NCI-H1417 treated with DMSO at 0.1 percent for 48 hours (cell line): ENCODE measurements around the gene UGT1A6.
"Not testable (repeated sequence)": the region's sequence is repeated elsewhere in the genome, so short reads cannot be mapped to it uniquely, and the experiment has no call there.

ENCODE experiments used
- DNase-seq: peaks from one replicate; lab custom pipeline; 2025; lab: John Stamatoyannopoulos, UW

The UGT1A6 gene

GRCh38 chr2:233692648-233693047 is at the start of gene UGT1A6:
Gene UGT1A6, plus strand, starts transcription at chr2:233692890. Its CDS starts 115 bp downstream, at chr2:233693005.
- DNase-seq = no peak

- DNase-seq = no peak
Observed at GRCh38 chr2:233643128-233643527, 49.6 kb upstream of the UGT1A6 start.

GRCh38 chr2:233646033-233646432 is 46.7 kb upstream of the UGT1A6 start:
- not testable (repeated sequence) for DNase-seq

- DNase-seq = no peak
Observed at GRCh38 chr2:233650981-233651380, 41.7 kb upstream of the UGT1A6 start.

GRCh38 chr2:233651430-233651829 is 41.3 kb upstream of the UGT1A6 start:
- DNase-seq = no peak

- no peak for DNase-seq
Observed at GRCh38 chr2:233654501-233654900, 38.2 kb upstream of the UGT1A6 start.

DNA sequence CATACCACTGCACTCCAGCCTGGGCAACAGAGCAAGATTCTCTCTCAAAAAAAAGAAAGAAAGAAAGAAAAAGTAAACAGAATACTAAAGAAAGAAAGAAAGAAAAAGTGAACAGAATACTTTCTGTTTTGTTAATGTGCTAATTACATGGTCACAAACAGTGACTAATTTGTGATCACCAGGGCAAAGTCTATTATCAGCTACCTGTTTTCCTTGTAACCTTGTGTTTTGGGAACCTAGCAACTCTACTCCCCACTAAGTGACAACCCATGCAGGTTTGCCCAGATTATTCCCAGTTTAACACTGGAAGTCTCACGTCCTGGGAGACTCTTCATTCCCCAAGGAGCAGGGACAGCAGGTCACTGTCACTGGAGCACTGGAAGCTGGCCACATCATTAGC is 37.6 kb upstream of the UGT1A6 start:
- no peak for DNase-seq

GRCh38 chr2:233655943-233656342 is 36.7 kb upstream of the UGT1A6 start:
- DNase-seq = not testable (repeated sequence)

DNA sequence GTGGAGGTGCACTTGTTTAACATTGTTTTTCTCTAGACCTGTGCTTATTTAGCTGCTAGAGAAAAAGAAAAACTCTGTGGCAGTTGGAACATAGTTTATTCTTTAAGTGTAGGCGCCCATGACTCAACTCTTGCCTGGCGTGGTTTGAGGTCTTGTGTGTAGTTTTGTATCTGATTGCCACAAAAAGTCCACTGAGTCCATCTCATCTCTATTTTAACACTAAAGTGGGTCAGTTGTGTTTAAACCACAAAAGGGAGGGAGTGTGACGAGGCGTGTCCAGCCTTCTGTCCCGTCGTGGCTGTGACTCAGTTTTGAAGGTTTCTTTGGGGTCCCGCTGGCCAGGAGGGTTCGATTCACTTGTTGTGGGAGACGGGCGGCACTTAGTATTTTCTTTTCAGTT is 36.2 kb upstream of the UGT1A6 start:
- DNase-seq = no peak

DNA sequence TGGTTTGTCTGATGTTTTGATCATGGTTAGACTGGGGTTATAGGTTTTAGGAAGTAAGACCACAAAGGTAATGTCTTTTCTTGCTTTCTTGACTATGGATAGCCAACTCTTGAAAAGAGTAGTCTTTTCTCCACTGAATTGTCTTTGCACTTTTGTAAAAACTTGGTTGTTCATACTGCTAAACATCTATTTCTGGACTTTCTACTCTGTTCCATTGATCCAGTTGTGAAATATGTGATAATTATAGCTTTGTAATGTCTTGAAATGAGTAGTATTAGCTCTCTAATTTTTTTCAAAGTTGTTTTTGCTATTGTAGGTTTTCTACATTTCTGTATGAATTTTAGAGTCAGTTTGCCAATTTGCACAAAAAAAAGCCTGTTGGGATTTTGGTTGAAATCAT is 34.1 kb upstream of the UGT1A6 start:
- DNase-seq = no peak

- no peak for DNase-seq
Observed at GRCh38 chr2:233663911-233664310, 28.8 kb upstream of the UGT1A6 start.

DNA sequence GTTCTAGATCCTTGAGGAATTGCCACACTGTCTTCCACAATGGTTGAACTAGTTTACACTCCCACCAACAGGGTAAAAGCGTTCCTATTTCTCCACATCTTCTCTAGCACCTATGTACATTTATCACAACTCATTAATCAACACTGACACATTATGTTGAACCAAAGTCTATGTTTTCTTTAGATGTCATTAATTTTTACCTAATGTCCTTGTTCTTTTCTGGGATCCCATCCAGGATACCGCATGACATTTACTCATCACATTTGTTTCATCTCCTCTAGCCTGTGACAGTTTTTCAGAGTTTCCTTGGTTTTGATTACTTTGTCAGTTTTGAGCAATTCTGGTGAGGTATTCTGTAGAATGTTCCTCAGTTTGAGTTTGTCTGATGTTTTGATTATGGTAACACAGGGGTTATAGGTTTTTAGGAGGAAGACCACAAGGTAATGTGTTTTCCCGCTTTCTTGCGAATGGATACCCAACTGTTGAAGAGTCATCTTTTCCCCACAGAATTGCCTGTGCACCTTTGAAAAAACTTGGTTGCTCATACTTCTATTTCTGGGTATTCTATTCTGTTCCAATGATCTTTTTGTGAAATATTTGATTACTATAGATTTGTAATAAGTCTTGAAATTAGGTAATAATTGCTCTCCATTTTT is 24.0 kb upstream of the UGT1A6 start:
- DNase-seq = no peak

DNA sequence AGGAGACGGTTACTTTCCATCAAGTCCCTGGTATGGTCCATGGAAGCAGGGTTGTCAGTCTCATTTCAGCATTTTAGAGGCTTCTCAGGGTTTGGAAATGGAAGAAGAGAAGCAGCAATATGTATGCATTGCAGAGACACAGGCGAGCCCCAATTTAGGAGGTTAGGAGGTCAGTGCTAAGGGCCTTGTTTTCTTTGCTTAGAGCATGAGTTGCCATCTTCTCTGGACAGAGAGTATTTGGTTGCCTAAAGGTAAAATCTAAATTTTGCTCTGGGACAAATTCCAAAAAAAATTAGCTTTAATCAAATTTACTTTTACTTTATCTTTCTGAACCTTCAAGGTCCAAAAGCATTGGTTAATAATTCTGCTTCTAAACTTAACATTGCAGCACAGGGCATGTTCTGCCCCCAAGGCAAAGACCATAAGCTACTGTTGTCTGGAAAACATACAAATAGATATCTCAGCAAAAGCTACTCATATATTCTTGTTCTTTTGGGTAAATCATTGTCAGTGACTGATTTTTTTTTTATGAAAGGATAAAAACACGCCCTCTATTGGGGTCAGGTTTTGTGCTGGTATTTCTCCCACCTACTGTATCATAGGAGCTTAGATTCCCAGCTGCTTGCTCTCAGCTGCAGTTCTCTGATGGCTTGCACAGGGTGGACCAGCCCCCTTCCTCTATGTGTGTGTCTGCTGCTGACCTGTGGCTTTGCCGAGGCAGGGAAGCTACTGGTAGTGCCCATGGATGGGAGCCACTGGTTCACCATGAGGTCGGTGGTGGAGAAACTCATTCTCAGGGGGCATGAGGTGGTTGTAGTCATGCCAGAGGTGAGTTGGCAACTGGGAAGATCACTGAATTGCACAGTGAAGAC is 21.2 kb upstream of the UGT1A6 start, which contains the start of gene UGT1A9:
Gene UGT1A9, plus strand, starts transcription at position 609 of the 872 bp plus-strand sequence. Its CDS starts 37 bp downstream, at position 646.
- no peak for DNase-seq

GRCh38 chr2:233672886-233673285 is 19.8 kb upstream of the UGT1A6 start:
- no peak for DNase-seq

- DNase-seq = no peak
Observed at GRCh38 chr2:233673896-233674295, 18.8 kb upstream of the UGT1A6 start.

DNA sequence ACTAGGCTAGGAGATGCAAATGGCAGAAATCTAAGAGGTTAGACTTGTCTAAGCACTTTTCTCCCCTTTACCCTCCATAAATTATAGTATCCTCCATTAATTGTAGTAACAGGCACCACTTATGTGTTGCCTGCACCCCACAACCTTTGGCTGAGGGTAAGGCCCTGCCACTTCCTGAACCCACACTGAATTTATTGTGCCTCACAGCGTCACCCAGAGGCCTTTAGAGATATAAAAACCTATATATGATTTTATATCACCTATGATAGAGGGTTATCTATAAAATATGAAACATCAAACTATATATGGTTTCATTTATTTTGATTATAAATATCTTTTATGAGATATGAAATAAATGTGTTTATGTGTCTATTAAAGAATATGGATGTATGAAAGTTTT is 18.4 kb upstream of the UGT1A6 start:
- DNase-seq = no peak

GRCh38 chr2:233674995-233675394 is 17.7 kb upstream of the UGT1A6 start:
- DNase-seq = no peak

GRCh38 chr2:233676046-233676445 is 16.6 kb upstream of the UGT1A6 start:
- DNase-seq = no peak

DNA sequence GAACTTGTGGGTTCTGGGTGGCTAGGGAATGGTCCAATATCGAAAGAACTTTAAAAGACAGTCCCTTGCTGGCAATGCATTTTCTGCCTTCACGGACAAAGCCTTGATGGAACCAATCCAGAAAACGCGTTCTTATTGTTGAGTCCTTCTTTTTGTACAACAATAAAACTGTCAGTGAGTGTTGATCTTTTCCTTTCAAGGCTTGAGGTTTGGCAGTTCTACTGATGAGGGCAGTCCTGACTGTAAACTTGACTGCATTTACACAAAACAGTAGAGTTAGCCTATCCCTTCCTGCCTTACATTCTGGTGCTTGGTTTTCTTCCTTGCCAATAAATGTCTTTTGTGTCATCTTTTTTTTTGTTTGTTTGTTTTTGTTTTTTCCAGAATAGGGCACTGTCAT is 13.5 kb upstream of the UGT1A6 start:
- no peak for DNase-seq

GRCh38 chr2:233680361-233681045 is 12.2 kb upstream of the UGT1A6 start:
- DNase-seq = no peak

DNA sequence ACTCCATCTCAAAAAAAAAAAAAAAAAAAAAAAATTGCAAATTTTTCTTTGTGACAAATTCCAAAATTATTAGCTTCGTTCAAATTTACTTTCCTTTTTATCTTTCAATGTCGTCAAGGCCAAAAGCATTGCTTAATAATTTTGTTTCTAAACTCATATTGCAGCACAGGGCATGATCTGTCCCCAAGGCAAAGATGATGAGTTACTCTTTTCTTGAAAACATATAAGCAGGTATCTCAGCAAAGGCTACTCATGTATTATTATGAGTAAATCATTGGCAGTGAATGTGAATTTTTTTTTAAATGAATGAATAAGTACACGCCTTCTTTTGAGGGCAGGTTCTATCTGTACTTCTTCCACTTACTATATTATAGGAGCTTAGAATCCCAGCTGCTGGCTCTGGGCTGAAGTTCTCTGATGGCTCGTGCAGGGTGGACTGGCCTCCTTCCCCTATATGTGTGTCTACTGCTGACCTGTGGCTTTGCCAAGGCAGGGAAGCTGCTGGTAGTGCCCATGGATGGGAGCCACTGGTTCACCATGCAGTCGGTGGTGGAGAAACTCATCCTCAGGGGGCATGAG is 11.1 kb upstream of the UGT1A6 start, which contains the start of gene UGT1A7:
Gene UGT1A7, plus strand, starts transcription at position 381 of the 579 bp plus-strand sequence. Its CDS starts 37 bp downstream, at position 418.
- no peak for DNase-seq

- no peak for DNase-seq
Observed at GRCh38 chr2:233684640-233685039, 8.1 kb upstream of the UGT1A6 start.
